ENCODE measurements around the gene BIK. TPM values are rescaled to one million over a fixed set of nuclear protein-coding genes. Genes with fewer than 3 reads are reported as not detected.

Gene BIK
- total RNA-seq, 4 donors from 2014 or later: 6.1 to 11.3 (median 7.3) TPM

- no peak overlapping the region for H3K27ac ChIP-seq
- no peak overlapping the region for H3K4me3 ChIP-seq
- no peaks in the 10 kb centered on the region for H3K27me3 ChIP-seq
- H3K4me1 ChIP-seq: peaks cover 69% of the 10 kb centered on the region
- DNase-seq (ENCODE audit: low spot score in 2 of 2): no peak
- H3K36me3 ChIP-seq: peaks cover 31% of the 10 kb centered on the region
- H3K9me3 ChIP-seq: no peaks in the 10 kb centered on the region
- TF ChIP-seq POLR2A (IDR thresholded peaks at IDR 0.05) (no peak), POLR2AphosphoS5 (IDR thresholded peaks at IDR 0.05) (no peak), EP300 (IDR thresholded peaks at IDR 0.05) (no peak), CTCF (IDR thresholded peaks at IDR 0.05) (no peak)
- 96% methylated on average over 8 of the region's 8 CpGs for WGBS
Measured at GRCh38 chr22:43160497-43161126, 50.1 kb downstream of the BIK start.

- Histone ChIP-seq H3K4me1 (peaks cover 53% of the 10 kb centered on the region), H3K4me3 (no peak overlapping the region), H3K27ac (no peak overlapping the region), H3K9me3 (no peaks in the 10 kb centered on the region), H3K27me3 (no peaks in the 10 kb centered on the region), H3K36me3 (peaks cover 39% of the 10 kb centered on the region)
- 91% methylated on average over 7 of the region's 24 CpGs for WGBS
- no peak for DNase-seq (ENCODE audit: low spot score in 2 of 2)
- TF ChIP-seq CTCF (IDR thresholded peaks at IDR 0.05) (no peak), POLR2A (IDR thresholded peaks at IDR 0.05) (no peak), EP300 (IDR thresholded peaks at IDR 0.05) (no peak), POLR2AphosphoS5 (IDR thresholded peaks at IDR 0.05) (no peak)
Measured at GRCh38 chr22:43162412-43163150, 52.0 kb downstream of the BIK start.

- no peaks in the 10 kb centered on the region for H3K9me3 ChIP-seq
- peaks cover 47% of the 10 kb centered on the region for H3K4me1 ChIP-seq
- H3K36me3 ChIP-seq: peaks cover 47% of the 10 kb centered on the region
- H3K27ac ChIP-seq: peak overlapping the region; percentile 65
- 33% methylated on average over 1 of the region's 18 CpGs for WGBS
- no peak for TF ChIP-seq POLR2AphosphoS5 (IDR thresholded peaks at IDR 0.05)
- TF ChIP-seq CTCF (IDR thresholded peaks at IDR 0.05): no peak
- TF ChIP-seq POLR2A (IDR thresholded peaks at IDR 0.05): no peak
- no peak for TF ChIP-seq EP300 (IDR thresholded peaks at IDR 0.05)
- no peak for DNase-seq (ENCODE audit: low spot score in 2 of 2)
- no peaks in the 10 kb centered on the region for H3K27me3 ChIP-seq
- H3K4me3 ChIP-seq: no peak overlapping the region
Measured at GRCh38 chr22:43163241-43163795, 52.8 kb downstream of the BIK start.

- DNase-seq (ENCODE audit: low spot score in 2 of 2): no peak
- H3K27ac ChIP-seq: peak overlapping the region; percentile 12
- 28% methylated on average over 16 of the region's 16 CpGs for WGBS
- H3K9me3 ChIP-seq: no peaks in the 10 kb centered on the region
- no peak for TF ChIP-seq EP300 (IDR thresholded peaks at IDR 0.05)
- no peak for TF ChIP-seq POLR2A (IDR thresholded peaks at IDR 0.05)
- TF ChIP-seq CTCF (IDR thresholded peaks at IDR 0.05): no peak
- TF ChIP-seq POLR2AphosphoS5 (IDR thresholded peaks at IDR 0.05): no peak
- H3K36me3 ChIP-seq: peaks cover 52% of the 10 kb centered on the region
- peaks cover 38% of the 10 kb centered on the region for H3K4me1 ChIP-seq
- no peak overlapping the region for H3K4me3 ChIP-seq
- H3K27me3 ChIP-seq: no peaks in the 10 kb centered on the region
Measured at GRCh38 chr22:43164636-43165035, 54.1 kb downstream of the BIK start.
